GM10266 (cell line): ENCODE data around the gene BABAM1.

Experiments
- DNase-seq: peaks from one replicate; pipeline ENCODE4 v3.0.0; 2012; ENCODE audit errors: extremely low spot score
- CTCF ChIP-seq: IDR thresholded peaks from 2 replicates; pipeline ENCODE4 v1.5.1; 2012; ENCODE audit warnings: mild to moderate bottlenecking, low read depth; ENCODE audit not compliant: control insufficient read depth, insufficient read depth; ENCODE audit errors: missing control alignments

BABAM1 gene

DNA sequence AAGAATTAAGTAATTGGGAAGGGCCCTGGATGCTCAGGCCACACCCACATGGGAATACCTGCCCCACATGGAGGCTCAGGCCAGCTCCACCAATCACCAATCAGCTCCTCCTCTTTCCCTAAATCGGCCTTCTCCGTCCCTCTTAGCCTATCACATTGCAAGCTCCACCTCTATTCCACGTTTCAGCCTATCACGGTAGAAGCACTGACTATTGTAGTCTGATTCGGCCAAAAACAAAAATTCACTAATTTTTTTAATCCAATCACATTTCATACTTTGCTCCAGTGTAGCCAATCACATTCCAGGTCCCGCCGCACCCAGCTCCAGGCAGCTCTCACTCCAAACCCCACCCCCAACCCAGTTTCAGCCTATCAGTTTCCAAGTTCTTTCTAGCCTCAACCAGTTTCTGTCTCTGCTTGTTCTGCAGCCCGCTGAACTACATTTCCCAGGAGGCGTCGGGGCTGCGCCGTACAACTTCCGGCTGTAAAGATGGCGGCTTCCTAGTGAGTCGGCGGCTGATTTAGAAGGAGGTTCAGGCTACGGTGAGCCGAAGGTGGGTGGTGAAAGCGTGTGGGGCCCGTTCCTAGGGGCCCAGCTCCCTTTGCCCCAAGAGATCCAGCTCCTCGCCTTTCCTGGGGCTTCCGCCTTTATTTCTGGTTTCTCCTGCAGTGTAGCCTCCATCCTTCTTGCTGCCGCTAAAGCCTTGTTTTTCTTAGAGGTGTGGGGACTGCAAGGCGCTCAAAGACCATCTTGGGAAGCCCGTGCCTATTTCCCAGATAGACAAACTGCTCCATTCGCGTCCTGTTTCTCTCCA is at the start of gene BABAM1:
BABAM1 (plus strand) TSS at position 469 of the 814 bp plus-strand sequence. CDS start 1,364 bp downstream, outside the sequence.
- TF ChIP-seq CTCF, result no peak
- peak; percentile 99 for DNase-seq

- no peak for TF ChIP-seq CTCF
Measured at GRCh38 chr19:17219286-17219685, 48.0 kb upstream of the BABAM1 start.

DNA sequence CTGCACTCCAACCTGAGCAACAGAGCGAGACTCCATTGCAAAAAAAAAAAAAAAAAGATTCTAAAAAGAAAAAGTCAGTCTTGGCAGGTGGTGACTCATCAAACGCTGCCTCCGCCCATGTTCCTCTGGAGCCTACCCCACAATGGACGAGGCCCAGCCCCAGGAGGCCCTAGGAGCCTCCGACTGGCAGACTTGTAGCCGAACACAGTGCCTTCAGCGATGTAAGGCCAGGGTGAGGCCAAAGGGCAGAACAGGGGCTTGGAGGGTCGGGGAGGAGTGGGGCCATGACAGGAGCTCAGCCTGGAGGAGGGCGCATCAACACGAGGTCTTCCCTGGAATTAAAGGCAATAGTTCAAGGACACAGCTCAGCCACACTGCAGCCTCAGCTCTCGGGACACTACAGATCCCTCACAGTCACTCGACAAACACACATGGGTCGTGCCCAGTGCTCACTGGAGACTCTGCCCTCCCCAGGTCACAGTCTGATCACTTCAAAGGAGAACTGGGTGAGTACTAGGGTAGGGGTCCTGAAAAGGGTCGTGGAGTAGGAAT is 47.0 kb upstream of the BABAM1 start:
- DNase-seq, result no peak
- no peak for TF ChIP-seq CTCF

More at GRCh38 chr19:17219286-17219685, 48.0 kb upstream of the BABAM1 start:
- no peak for DNase-seq

GRCh38 chr19:17225053-17225452 is 42.2 kb upstream of the BABAM1 start:
- DNase-seq, result no peak
- TF ChIP-seq CTCF, result no peak

GRCh38 chr19:17226002-17226933 is 41.0 kb upstream of the BABAM1 start, which contains the start of gene OCEL1:
OCEL1 (plus strand) TSS chr19:17226226; CDS start chr19:17226248, 22 bp downstream.
- peak; percentile 95 for DNase-seq
- TF ChIP-seq CTCF, result no peak

- no peak for DNase-seq
- TF ChIP-seq CTCF, result no peak
Measured at GRCh38 chr19:17227798-17228367, 39.4 kb upstream of the BABAM1 start.
